H7 (cell line): Measurements from ENCODE around the gene INHBB. TPM values are rescaled to one million over a fixed set of nuclear protein-coding genes. Genes with fewer than 3 reads are reported as not detected.

ENCODE experiments used
- DNase-seq: peaks from one replicate; pipeline ENCODE4 v3.0.0; 2012
- H3K27me3 ChIP-seq: 2 replicates; pipeline ENCODE4 v1.6.0; 2011; ENCODE audit warnings: mild to moderate bottlenecking, low read length; ENCODE audit not compliant: control insufficient read depth, insufficient read depth
- H3K36me3 ChIP-seq: replicated peaks from 2 replicates; pipeline ENCODE4 v1.5.1; 2011; ENCODE audit warnings: low read length; ENCODE audit not compliant: control insufficient read depth, insufficient read depth
- H3K4me3 ChIP-seq: 2 replicates; pipeline ENCODE4 v1.5.1; 2011; ENCODE audit warnings: low read depth, mild to moderate bottlenecking, control low read depth, low read length, moderate library complexity; ENCODE audit not compliant: insufficient read depth
- total RNA-seq: library from RNA; depleted of rRNA; stranded (reverse); fragments of >200 nt; shearing (Covaris generic); gene quantifications from 2 replicates; pipeline ENCODE4 v1.2.3, GENCODE V29; 2014

The INHBB gene
- total RNA-seq, 1 experiment from 2014 or later = 0.07 TPM

DNA sequence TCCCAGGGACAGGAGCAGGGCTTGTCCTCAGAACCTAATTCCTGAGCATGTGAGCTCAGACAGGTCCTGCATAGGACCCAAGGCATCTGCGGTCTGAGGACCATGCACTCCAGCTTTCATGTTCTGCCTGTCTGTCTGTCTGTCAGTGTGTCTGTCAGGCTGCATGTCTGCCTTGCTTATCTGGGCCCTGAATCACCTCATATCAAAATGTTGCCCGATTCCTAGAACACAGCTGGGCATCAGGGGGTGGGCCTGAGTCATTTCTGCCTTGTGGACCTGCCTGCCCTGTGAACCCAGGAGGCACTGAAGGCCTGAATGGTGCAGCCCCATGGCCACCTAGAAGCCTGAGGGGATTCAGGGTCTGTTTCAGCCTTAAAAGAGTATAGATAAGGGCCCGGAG, 22.1 kb downstream of the INHBB start:
- H3K4me3 ChIP-seq = no peak overlapping the region
- DNase-seq = no peak
- no peaks in the 10 kb centered on the region for H3K36me3 ChIP-seq
- H3K27me3 ChIP-seq = peaks cover 4% of the 10 kb centered on the region; the same call in 1 of the 2 replicates

DNA sequence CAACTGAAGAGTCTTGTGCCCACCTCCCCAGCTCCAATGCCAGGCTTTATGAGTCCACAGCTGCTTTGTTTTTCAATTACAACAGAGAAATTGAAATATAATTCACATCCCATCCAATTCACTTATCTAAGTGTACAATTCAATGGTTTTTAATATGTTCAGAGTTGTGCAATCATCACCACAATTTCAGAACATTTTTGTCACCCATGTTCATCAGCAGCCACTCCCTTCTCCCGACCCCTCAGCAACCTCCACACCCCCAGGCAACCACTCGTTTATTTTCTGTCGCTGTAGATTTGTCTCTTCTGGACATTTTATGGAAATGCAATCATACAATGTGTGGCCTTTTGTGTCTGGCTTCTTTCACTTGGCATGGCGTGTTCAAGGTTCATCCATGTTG, 23.3 kb downstream of the INHBB start:
- no peak for DNase-seq
- H3K4me3 ChIP-seq = no peak overlapping the region
- peaks cover 4% of the 10 kb centered on the region; the same call in 1 of the 2 replicates for H3K27me3 ChIP-seq
- H3K36me3 ChIP-seq = no peaks in the 10 kb centered on the region

DNA sequence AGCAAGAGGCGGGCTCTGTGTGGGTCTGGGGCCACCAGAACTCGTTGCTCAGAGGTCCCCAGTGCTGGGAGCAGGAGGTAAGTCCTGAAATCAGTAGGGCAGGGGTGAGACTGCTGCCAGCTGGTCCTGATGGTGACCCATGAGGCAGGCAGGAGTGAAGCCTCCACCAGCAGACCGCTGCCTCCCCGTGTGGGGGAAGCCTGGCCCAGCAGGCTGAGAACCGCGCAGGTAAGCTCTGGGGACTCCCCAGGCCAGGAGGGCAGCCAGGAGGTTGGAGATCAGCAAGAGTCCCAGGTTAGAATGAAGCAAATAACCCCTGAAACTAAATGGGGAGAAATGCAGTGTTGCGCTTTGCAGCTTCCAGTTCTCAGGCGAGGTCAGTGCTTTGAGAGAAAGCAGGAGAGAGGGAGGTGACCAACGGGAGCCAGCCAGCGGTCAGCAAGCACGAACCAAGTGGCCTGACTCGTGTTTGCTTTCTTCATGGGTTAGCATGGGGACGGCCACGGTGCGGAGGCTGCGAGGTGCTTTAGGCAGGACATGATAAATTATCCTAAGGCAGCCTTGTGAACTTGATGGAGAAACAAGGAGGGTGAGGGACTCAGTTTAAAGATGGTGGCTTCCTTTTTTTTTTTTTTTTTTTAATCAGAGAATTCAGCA, 26.2 kb downstream of the INHBB start:
- peaks cover 5% of the 10 kb centered on the region; the same call in 1 of the 2 replicates for H3K27me3 ChIP-seq
- peak; percentile 64 for DNase-seq
- H3K36me3 ChIP-seq = no peaks in the 10 kb centered on the region
- no peak overlapping the region for H3K4me3 ChIP-seq

DNA sequence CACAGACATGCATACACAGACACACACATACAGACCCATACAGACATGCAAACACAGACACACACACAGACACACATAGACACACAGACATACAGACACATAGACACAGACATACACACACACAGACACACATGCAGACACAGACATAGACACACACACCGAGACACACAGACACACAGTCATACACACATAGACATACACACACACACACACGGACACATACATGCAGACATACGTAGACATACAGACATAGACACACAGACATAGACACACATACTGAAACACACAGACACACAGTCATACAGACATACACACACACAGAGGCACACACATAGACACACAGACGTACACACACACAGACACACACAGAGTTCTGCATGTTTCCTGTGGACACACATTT, 26.9 kb downstream of the INHBB start:
- DNase-seq = no peak
- Histone ChIP-seq H3K27me3 (peaks cover 5% of the 10 kb centered on the region; the same call in 1 of the 2 replicates), H3K36me3 (no peaks in the 10 kb centered on the region), H3K4me3 (no peak overlapping the region)

DNA sequence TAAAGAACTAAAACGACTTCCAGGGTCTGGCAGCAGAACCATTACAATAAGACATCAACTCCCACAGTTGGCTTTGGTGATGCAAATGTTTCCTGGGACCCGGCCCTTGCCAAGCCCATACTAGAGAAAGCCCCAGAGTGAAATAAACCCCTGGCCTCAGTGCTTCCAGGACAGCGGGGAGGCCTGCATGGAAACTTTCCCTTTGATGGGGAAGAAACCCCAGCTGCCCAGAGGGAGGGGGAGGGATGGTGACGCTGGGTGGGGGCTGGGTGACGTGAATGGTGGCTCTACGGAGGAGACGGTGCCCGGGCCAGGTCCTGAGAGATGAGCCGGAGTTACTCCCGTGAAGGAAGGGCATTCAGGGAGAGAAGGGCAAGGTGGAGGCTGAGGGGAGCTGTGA, 27.5 kb downstream of the INHBB start:
- Histone ChIP-seq H3K36me3 (no peaks in the 10 kb centered on the region), H3K4me3 (no peak overlapping the region; the same call in 1 of the 2 replicates), H3K27me3 (peaks cover 5% of the 10 kb centered on the region; the same call in 1 of the 2 replicates)
- DNase-seq = peak; percentile 96

DNA sequence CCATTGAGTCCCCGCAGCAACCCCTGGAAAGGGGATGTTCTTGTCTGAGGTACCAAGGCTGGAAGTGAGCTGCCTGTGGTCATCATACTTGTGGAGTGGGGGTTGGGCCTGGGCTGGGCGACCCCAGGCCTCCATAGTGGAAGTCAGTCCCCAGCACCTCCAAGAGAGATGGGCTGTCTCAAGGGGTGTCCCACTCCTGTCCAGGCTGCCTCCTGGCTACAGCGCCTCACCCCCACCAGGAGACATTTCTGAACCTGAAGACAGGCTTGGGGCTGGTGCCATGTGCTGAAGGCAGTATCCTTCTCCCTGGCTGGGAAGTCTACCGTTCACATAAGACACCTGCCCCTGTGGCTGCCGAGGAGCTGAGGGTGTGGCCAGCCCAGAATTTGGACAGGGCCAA, 28.9 kb downstream of the INHBB start:
- Histone ChIP-seq H3K36me3 (no peaks in the 10 kb centered on the region), H3K27me3 (peaks cover 5% of the 10 kb centered on the region; the same call in 1 of the 2 replicates), H3K4me3 (no peak overlapping the region)
- DNase-seq = no peak

DNA sequence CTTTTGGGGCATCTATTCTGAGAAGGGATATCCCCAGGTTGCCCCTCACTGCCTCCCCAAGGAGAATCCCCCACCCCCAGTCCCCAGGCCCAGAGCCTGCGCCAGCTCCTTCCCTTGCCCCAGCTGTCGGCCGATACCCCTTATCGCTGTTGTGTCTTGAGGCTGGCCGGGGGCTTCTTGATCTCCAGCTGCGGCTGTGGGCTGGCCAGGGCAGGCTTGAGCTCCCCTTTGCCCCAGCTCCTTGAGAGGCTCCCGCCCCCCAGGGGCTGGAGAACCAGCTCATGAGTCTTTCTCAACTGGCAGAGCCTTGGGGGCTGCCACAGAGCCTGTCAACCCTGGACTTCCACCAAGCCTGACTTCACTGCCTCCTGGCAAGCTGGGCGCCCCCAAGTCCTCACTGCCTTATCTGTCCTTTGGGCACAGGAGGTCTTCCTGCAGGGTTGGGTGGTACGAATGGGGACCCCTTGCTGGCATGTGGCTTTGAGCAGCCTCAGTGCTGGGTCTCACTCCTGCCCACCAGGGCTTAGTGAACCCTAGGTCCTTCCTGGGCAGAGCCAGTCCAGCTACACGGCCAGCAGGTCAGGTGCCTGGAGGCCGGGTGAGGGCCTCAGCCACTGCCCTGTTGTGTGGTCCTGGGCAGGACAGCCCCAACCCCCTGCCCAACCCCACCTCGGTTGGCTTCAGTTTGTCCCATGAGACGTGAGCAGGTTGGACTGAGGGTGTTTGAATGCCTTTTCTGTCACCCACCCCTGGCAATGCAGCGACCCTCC, 29.5 kb downstream of the INHBB start:
- DNase-seq = peak; percentile 63

DNA sequence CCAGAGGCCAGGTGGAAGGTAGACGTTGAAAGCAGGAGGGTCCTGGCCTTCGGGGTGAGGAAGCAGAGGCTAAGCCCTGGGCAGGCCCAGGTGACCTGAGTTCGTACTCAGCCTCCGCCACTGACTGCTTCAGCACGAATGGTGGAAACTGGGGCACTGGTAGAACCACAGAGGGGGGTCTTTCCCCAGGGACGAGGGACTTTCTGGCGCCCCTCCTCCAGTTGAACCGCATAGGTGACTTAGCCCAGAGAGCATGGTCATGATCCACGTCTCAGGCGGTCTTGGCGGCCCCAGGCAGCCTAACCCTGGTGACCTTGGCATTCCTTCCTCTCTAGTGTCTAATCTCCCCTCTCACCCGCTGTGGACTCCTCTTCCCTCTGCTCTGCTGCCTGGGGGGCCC, 30.2 kb downstream of the INHBB start:
- peaks cover 5% of the 10 kb centered on the region; the same call in 1 of the 2 replicates for H3K27me3 ChIP-seq
- H3K4me3 ChIP-seq = no peak overlapping the region
- DNase-seq = no peak
- H3K36me3 ChIP-seq = no peaks in the 10 kb centered on the region

More for the DNA sequence above, 29.5 kb downstream of the INHBB start:
- Histone ChIP-seq H3K4me3 (no peak overlapping the region), H3K27me3 (peaks cover 5% of the 10 kb centered on the region; the same call in 1 of the 2 replicates), H3K36me3 (no peaks in the 10 kb centered on the region)

DNA sequence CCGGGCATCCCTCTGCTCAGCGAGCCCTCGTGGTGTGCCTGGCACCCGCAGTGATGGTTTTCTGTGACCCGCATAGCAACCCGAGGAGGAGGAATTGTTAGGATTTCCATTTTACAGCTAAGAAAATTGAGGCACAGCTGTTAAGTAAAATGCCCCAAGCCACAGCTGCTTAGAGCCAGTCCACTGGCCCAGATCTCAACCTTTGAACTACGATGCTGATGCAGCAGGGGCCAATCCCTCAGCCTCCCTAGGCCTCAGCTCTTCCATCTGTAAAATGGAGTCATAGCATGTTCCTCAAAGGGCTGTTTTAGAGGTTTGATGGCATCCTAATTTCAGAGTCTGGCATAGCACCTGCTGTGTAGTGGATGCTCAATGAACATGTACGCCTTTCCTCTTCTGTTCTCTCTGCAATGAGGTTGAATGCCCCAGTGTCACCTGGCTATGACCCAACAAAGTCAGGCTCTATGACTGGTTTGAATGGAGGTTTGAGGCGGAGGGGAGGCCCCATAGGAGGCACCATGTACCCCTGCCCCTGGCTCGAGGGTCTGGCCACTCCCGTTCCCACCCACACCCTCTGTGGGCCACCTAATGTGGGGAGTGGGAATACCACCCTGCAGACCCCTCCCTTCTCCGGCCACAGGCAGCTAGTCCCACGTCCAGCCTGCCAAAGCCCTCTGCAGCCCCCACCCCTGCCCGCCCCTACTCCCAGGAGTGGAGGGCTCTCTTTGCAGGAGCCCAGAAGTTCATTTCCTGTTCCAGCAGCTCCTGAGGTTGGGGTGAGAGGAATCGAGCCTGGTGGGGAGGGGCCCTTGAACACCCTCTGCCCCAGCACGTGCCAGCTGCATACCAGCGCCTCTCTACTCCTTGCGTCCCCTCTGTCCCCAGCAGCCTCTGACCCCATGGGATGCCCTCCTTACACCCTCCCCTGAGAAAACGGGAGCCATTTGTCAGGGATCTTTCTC, 31.0 kb downstream of the INHBB start:
- Histone ChIP-seq H3K36me3 (no peaks in the 10 kb centered on the region), H3K27me3 (peaks cover 3% of the 10 kb centered on the region; the same call in 1 of the 2 replicates), H3K4me3 (no peak overlapping the region)
- peak; percentile 73 for DNase-seq

DNA sequence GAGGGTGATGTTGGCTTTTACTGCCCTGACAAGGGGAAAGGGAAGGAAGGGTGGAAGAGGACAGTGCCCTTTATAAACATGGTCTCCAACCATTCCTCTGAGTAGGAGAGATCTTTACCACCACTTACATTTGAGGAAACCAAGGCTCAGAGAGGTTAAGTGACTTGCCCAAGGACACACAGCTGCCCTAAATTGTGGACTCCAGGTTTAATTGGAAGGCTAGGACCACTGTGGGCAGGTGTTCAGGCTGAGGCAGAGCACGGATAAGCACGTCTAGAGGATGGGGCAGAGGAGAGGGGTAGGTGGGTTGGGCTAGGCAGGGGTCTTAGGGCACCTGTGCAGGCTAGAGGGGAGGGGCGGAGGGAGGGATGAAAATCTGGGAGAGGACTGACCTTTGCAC, 32.7 kb downstream of the INHBB start:
- H3K27me3 ChIP-seq = peaks cover 3% of the 10 kb centered on the region; the same call in 1 of the 2 replicates
- DNase-seq = no peak
- H3K36me3 ChIP-seq = no peaks in the 10 kb centered on the region
- no peak overlapping the region for H3K4me3 ChIP-seq

DNA sequence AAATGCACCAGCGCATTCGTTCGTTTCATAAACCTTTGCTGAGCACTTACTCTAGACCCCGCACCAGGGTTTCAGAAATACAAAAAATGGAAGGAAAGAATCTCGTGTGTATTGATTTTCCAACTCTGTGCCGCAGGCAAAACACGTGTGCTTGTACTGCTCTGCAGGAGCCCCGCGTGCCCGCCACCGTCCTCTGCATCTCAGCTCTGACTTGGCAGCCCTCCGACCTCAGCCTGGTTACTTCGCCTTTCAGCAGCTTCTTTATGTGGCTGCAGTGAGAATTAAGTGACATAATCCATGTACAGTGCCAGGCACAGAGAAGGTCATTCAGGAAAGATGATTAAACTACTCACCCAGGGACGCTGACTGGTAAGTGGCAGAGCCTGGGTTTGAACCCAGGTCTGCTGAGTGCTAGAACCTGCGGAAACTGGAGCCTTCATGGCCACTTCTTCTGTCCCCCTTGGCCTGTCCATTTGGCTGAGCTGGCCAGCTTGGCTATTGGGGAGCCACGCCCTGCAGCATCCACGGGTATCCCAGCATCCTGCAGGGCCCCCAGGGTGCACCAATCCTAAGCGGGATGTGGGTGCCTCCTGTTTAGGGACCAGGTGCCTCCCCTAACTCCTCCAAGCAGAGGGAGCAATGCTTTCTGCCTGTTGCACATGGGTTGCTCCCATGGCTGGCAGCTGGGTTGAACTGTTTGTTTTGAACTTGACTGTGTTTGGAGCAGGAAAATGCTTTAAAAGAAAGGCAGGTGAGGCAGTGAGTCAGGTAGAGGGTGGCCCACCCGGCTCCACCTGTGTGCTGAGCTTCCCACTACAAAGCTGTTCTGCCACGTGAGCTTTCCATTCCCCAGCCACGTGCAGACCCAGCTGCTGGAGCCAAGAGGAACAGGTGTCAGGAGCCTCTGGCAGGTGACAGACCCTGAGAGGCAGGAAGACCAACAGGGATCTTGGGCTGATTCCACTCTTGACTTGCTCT, 34.3 kb downstream of the INHBB start:
- Histone ChIP-seq H3K27me3 (peaks cover 3% of the 10 kb centered on the region; the same call in 1 of the 2 replicates), H3K36me3 (no peaks in the 10 kb centered on the region), H3K4me3 (no peak overlapping the region)
- DNase-seq = no peak

DNA sequence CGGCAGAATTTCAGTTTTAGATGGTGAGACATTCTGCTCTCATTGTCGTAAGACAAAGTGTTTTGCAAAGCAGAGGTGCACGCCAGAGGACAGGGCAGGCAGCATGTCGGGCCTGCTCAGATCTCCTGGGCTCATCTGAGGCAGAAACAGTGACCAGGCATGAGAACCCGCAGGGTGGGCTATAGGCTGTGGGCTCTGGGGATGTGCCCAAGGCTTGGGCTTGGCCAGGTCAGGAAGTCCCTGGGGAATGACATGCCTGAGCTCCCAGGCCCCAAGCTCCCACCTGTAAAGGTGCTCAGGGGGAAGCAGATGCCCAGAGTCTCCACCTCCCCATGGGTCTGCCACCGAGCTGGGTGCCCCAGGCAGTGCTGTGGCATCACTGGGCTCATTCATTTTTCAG, 35.3 kb downstream of the INHBB start:
- Histone ChIP-seq H3K4me3 (no peak overlapping the region), H3K36me3 (no peaks in the 10 kb centered on the region), H3K27me3 (no peaks in the 10 kb centered on the region; the same call in 1 of the 2 replicates)
- DNase-seq = no peak

DNA sequence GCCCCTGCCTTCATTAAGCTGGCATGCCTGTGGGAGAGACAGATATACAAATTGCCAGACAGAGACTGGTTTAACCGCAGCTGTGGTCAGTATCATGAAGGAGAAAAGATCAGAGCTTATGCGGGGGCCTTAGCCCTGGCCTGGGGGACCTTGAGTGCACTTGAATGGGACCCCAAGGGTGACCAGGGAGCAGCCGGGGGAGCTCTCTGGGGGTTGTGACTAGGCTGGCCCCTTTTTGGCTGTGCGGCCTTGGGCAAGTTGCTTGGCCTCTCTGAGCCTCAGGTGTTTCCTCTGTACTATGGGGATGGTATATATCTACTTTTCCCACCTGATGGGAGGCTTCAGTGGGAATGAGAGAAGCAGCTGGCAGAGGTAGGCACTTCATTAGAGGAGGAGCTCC, 35.7 kb downstream of the INHBB start:
- no peak overlapping the region for H3K4me3 ChIP-seq
- H3K36me3 ChIP-seq = no peaks in the 10 kb centered on the region
- H3K27me3 ChIP-seq = no peaks in the 10 kb centered on the region; the same call in 1 of the 2 replicates
- DNase-seq = no peak
